PC-3 (cell line): Measurements from ENCODE around the gene OR3A3.

ENCODE experiments used
- CTCF ChIP-seq: fragments of 300-600 bp; sonication (generic); conservative IDR thresholded peaks from 2 replicates; pipeline ENCODE4 v1.5.1; 2017; ENCODE audit warnings: antibody characterized with exemption, low read depth, mild to moderate bottlenecking, low read length
- EZH2phosphoT487 ChIP-seq: fragments of 300-600 bp; sonication (generic); IDR thresholded peaks from 2 replicates; pipeline ENCODE4 v1.6.1; 2018; ENCODE audit warnings: mild to moderate bottlenecking, antibody characterized with exemption, low read length, borderline replicate concordance

- TF ChIP-seq EZH2phosphoT487 = no peak
- TF ChIP-seq CTCF = no peak
These were observed 11.1 kb upstream of the OR3A3 start for GRCh38 chr17:3400055-3400454.
